ENCODE data around the gene GPX6.
"Not testable (repeated sequence)": the region's sequence is repeated elsewhere in the genome, so short reads cannot be mapped to it uniquely, and the experiment has no call there.

GRCh38 chr6:28502709-28503305, 12.8 kb downstream of the GPX6 start:
- TF ChIP-seq RFX5 (IDR thresholded peaks at IDR 0.05; ENCODE audit: low read depth, low read length); ZNF33B (CRISPR knock-in tag; IDR thresholded peaks at IDR 0.05); PCBP2 (optimal IDR thresholded peaks at IDR 0.05; ENCODE audit: low read depth, low read length, poor library complexity, severe bottlenecking); ZNF317 (CRISPR knock-in tag; IDR thresholded peaks at IDR 0.05); FOXC1 (CRISPR knock-in tag; IDR thresholded peaks at IDR 0.05; ENCODE audit: borderline replicate concordance); ETV6 (CRISPR knock-in tag; conservative IDR thresholded peaks at IDR 0.05); ATF2 (CRISPR knock-in tag; IDR thresholded peaks at IDR 0.05); ZNF562 (CRISPR knock-in tag; IDR thresholded peaks at IDR 0.05; ENCODE audit: borderline replicate concordance); RAD21 (CRISPR knock-in tag; IDR thresholded peaks at IDR 0.05): not testable (repeated sequence)
- TF ChIP-seq, protein P1, sequence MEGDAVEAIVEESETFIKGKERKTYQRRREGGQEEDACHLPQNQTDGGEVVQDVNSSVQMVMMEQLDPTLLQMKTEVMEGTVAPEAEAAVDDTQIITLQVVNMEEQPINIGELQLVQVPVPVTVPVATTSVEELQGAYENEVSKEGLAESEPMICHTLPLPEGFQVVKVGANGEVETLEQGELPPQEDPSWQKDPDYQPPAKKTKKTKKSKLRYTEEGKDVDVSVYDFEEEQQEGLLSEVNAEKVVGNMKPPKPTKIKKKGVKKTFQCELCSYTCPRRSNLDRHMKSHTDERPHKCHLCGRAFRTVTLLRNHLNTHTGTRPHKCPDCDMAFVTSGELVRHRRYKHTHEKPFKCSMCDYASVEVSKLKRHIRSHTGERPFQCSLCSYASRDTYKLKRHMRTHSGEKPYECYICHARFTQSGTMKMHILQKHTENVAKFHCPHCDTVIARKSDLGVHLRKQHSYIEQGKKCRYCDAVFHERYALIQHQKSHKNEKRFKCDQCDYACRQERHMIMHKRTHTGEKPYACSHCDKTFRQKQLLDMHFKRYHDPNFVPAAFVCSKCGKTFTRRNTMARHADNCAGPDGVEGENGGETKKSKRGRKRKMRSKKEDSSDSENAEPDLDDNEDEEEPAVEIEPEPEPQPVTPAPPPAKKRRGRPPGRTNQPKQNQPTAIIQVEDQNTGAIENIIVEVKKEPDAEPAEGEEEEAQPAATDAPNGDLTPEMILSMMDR (CRISPR knock-in tag; IDR thresholded peaks at IDR 0.05): not testable (repeated sequence)
- TF ChIP-seq, protein P2, sequence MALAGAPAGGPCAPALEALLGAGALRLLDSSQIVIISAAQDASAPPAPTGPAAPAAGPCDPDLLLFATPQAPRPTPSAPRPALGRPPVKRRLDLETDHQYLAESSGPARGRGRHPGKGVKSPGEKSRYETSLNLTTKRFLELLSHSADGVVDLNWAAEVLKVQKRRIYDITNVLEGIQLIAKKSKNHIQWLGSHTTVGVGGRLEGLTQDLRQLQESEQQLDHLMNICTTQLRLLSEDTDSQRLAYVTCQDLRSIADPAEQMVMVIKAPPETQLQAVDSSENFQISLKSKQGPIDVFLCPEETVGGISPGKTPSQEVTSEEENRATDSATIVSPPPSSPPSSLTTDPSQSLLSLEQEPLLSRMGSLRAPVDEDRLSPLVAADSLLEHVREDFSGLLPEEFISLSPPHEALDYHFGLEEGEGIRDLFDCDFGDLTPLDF (CRISPR knock-in tag; IDR thresholded peaks at IDR 0.05): not testable (repeated sequence)
